Measurements from ENCODE around the gene ZBTB40.

Gene ZBTB40

DNA sequence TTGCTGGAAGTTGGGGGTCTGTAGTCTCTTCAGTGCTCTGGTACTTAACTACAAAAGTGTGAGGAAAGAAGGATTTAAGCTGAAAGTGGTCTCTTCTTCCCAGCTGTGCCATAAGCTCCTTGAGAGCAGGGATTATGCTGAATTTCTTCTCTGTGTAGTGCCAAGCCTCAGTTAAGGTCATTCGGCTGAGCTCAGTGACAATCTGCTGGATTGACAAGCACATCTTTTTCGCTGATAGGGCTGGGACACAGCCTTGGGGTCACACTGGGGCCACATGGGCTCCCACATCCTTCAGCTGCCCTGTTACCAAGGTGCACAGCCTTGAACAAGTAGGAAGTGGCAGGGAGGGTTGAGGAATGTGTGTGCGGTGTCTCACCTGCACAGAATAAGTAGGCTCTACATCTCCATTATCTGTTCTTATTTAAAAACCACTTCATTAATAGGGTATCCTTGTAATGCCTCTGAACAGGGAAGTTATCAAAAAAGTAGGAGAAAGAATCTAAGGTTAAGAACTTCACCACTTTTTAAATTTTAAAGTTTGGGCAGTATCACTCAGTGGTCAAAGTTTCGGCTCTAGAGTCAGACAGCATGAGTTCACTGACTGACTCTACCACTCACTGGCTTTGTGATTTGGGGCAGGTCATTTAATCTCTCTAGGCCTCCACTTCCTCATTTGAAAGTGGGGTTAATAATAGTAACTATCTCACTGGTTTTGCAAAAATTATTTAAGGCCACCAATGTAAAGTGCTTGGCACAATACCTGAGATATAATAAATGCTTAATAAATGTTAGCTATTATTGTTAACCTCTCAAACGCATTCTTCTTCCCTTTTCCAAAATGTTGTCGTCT, 10.3 kb downstream of the ZBTB40 start:
- H3K27me3 ChIP-seq (ENCODE audit: insufficient read depth, poor library complexity, severe bottlenecking): no peaks in the 10 kb centered on the region
- H3K27ac ChIP-seq (ENCODE audit: poor library complexity, severe bottlenecking): no peak overlapping the region
- no peaks in the 10 kb centered on the region for H3K9me3 ChIP-seq (ENCODE audit: severe bottlenecking)
- H3K36me3 ChIP-seq (ENCODE audit: low read depth): no peaks in the 10 kb centered on the region
- no peak overlapping the region for H3K4me3 ChIP-seq (ENCODE audit: severe bottlenecking)
- H3K4me1 ChIP-seq (ENCODE audit: insufficient read depth, poor library complexity, severe bottlenecking): no peaks in the 10 kb centered on the region
- no peak for TF ChIP-seq CTCF (IDR thresholded peaks at IDR 0.05; ENCODE audit: poor library complexity, severe bottlenecking)
- ATAC-seq (ENCODE audit: low read depth) (no peak), DNase-seq (ENCODE audit: low spot score) (no peak)

GRCh38 chr1:22462928-22463327, 11.3 kb downstream of the ZBTB40 start:
- no peak overlapping the region for H3K27ac ChIP-seq (ENCODE audit: poor library complexity, severe bottlenecking)
- DNase-seq (ENCODE audit: low spot score): no peak
- H3K27me3 ChIP-seq (ENCODE audit: insufficient read depth, poor library complexity, severe bottlenecking): no peaks in the 10 kb centered on the region
- H3K4me1 ChIP-seq (ENCODE audit: insufficient read depth, poor library complexity, severe bottlenecking): no peaks in the 10 kb centered on the region
- no peak for TF ChIP-seq CTCF (IDR thresholded peaks at IDR 0.05; ENCODE audit: poor library complexity, severe bottlenecking)
- H3K9me3 ChIP-seq (ENCODE audit: severe bottlenecking): no peaks in the 10 kb centered on the region
- H3K4me3 ChIP-seq (ENCODE audit: severe bottlenecking): no peak overlapping the region
- ATAC-seq (ENCODE audit: low read depth): no peak
- no peaks in the 10 kb centered on the region for H3K36me3 ChIP-seq (ENCODE audit: low read depth)

DNA sequence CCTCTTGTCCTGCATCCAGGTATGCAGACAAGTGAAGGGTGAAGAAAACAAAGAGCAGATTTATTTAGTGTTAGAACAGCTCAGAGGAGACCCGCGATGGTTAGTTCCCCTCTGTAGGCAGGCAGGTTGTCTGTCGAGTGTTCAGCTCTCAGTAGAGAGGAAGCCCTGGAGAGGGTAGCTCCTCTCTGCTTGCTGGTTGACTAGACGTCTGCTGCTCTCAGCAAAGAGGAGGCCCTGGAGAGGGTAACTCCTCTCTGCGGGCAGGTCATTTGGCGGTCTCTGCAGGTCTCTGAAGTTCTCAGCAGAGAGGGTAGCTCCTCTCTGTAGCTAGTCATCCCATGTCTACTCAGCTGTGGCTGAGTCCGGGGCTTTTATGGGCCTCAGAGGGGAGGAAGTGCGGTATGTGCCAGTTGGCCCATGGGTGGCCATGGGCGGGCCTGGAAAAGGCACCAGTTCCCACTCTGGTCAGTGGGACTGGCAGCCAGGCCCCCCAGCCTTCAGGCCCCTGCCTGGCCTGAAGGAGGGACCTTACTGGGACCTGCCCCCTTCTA, 13.4 kb downstream of the ZBTB40 start:
- no peaks in the 10 kb centered on the region for H3K4me1 ChIP-seq (ENCODE audit: insufficient read depth, poor library complexity, severe bottlenecking)
- no peak overlapping the region for H3K4me3 ChIP-seq (ENCODE audit: severe bottlenecking)
- no peak for TF ChIP-seq CTCF (IDR thresholded peaks at IDR 0.05; ENCODE audit: poor library complexity, severe bottlenecking)
- H3K27me3 ChIP-seq (ENCODE audit: insufficient read depth, poor library complexity, severe bottlenecking): no peaks in the 10 kb centered on the region
- ATAC-seq (ENCODE audit: low read depth) (no peak), DNase-seq (ENCODE audit: low spot score) (no peak)
- no peak overlapping the region for H3K27ac ChIP-seq (ENCODE audit: poor library complexity, severe bottlenecking)
- no peaks in the 10 kb centered on the region for H3K9me3 ChIP-seq (ENCODE audit: severe bottlenecking)
- no peaks in the 10 kb centered on the region for H3K36me3 ChIP-seq (ENCODE audit: low read depth)

- H3K36me3 ChIP-seq (ENCODE audit: low read depth): no peaks in the 10 kb centered on the region
- ATAC-seq (ENCODE audit: low read depth) (no peak), DNase-seq (ENCODE audit: low spot score) (no peak)
- H3K9me3 ChIP-seq (ENCODE audit: severe bottlenecking): no peaks in the 10 kb centered on the region
- no peak for TF ChIP-seq CTCF (IDR thresholded peaks at IDR 0.05; ENCODE audit: poor library complexity, severe bottlenecking)
- no peaks in the 10 kb centered on the region for H3K27me3 ChIP-seq (ENCODE audit: insufficient read depth, poor library complexity, severe bottlenecking)
- no peak overlapping the region for H3K4me3 ChIP-seq (ENCODE audit: severe bottlenecking)
- no peak overlapping the region for H3K27ac ChIP-seq (ENCODE audit: poor library complexity, severe bottlenecking)
- no peaks in the 10 kb centered on the region for H3K4me1 ChIP-seq (ENCODE audit: insufficient read depth, poor library complexity, severe bottlenecking)
These were observed 14.0 kb downstream of the ZBTB40 start for GRCh38 chr1:22465671-22466070.

DNA sequence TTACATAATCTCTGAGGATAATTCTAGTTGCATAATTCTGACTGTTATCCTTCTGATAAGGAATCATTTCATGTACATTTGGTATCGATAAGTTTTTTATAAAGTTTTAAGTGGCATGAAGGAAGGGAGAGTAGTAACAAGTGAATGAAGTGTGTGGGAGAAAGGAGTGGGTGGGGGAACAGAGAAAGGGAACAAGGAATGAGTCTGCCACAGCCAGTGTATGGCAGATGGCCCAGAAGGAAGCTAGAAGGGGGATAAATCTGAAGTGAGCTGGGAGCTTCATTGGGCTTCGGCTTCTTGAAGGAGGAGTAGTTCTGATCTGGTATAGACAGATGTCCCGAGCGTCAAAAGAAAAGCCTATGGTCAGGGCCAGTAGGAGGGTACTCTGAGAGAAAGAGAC, 18.6 kb downstream of the ZBTB40 start:
- H3K27ac ChIP-seq (ENCODE audit: poor library complexity, severe bottlenecking): no peak overlapping the region
- H3K9me3 ChIP-seq (ENCODE audit: severe bottlenecking): no peaks in the 10 kb centered on the region
- TF ChIP-seq CTCF (IDR thresholded peaks at IDR 0.05; ENCODE audit: poor library complexity, severe bottlenecking): no peak
- ATAC-seq (ENCODE audit: low read depth): no peak
- no peaks in the 10 kb centered on the region for H3K36me3 ChIP-seq (ENCODE audit: low read depth)
- H3K4me1 ChIP-seq (ENCODE audit: insufficient read depth, poor library complexity, severe bottlenecking): no peaks in the 10 kb centered on the region
- DNase-seq (ENCODE audit: low spot score): no peak
- H3K27me3 ChIP-seq (ENCODE audit: insufficient read depth, poor library complexity, severe bottlenecking): no peaks in the 10 kb centered on the region
- H3K4me3 ChIP-seq (ENCODE audit: severe bottlenecking): no peak overlapping the region

All from RWPE2 (cell line).